Right lung (tissue), 5 donors: ENCODE measurements around the gene ZC3H12C. TPM values are rescaled to one million over a fixed set of nuclear protein-coding genes. Genes with fewer than 3 reads are reported as not detected.

Experiments used
- DNase-seq, 2 donors: peaks; one replicate each; pipeline ENCODE4 v3.0.0-alpha.2; 2013
- polyA plus RNA-seq, 5 donors: library from polyadenylated mRNA; unstranded; fragments of 120-200 nt; gene quantifications; one replicate each; pipeline versions ENCODE4 v1.2.1 to v1.2.3, GENCODE V29; 2013; ENCODE audit warnings: inconsistent platforms in 1 of 5, low replicate concordance in 1 of 5; ENCODE audit not compliant: insufficient read length in 5 of 5, insufficient read depth in 1 of 5

The ZC3H12C gene
- polyA plus RNA-seq, 5 donors, result 4.9 to 10.6 (median 10.0) TPM

DNA sequence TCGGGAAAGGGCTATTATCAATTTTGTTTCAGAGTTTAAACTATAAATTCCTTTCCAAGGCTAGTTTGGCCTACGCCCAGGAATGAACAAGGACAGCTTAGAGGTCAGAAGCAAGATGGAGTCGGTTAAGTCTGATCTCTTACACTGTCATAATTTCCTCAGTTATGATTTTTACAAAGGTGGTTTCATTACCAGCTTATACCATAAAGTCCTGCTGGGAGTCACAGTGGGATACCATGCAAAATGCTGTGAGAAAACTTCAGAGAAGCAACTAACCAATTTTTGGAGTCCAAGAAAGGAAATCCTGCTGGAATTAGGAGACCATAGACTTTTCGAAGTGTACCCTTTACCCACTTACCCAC lies 17.4 kb upstream of the ZC3H12C start:
- no peak for DNase-seq

DNA sequence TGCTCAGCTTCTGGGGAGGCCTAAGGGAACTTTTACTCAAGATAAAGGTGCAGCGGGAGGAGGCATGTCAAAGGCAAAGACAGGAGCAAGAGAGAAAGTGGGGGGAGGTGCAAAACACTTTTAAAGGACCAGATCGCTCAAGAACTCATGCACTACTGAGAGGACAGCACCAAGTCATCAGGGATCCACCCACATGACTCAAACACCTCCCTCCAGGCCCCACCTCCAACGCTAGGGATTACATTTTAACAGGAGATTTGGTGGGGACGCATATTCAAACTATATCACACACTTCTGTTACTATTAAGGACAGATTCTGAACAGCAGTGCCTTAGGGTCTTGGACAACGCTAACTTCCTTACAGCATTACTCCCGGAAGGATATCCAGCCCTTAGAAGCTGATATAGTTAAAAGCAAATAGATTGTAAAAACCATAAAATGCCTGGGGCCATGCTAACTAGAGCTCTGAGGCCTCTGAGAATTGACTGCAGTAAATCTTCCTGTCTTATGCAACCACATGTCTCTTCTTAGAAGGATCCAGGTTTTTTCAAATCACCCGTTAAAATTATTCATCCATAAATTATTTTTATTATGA lies 16.7 kb upstream of the ZC3H12C start:
- DNase-seq, result no peak

DNA sequence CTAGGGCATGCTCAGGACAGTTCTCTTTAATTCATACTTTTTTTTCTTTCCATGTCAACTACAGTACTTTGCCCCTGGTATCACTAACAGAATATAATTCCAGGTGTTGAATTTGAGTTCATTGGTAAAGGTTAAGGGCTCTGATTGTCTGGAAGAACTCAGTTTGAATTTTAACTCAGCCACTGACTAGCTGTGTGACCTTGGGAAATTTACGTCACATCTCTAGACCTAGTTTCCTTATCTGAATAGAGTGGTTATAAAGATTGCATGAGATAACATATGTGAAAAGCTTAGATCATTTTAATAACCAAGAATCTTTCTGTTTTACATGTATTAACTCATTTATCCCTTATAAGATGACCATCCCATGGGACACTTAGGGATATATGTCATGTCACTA lies 15.8 kb upstream of the ZC3H12C start:
- no peak for DNase-seq

DNA sequence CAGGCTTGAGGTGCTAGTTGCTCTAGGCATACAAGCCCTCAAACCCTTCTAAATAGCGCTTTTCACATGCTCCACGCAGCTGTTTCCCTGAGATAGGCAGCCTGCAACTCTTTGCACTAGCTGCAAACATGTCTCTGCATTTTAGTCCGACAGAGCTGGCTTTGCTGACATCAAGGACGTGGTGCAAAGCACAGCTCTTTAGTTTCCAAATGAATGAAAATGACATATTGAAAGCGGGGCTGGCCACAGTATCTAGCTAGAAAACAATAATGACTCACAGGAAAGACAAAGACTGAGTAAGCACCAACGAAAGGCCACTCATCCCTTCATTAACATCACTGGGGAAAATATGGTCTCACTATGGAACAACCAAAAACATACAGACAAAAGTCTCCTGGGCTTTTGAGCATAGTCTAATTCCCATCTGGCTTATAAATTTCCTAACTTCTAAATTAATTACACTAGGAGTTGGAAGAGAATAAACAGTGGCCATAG lies 15.3 kb upstream of the ZC3H12C start:
- DNase-seq, result no peak

DNA sequence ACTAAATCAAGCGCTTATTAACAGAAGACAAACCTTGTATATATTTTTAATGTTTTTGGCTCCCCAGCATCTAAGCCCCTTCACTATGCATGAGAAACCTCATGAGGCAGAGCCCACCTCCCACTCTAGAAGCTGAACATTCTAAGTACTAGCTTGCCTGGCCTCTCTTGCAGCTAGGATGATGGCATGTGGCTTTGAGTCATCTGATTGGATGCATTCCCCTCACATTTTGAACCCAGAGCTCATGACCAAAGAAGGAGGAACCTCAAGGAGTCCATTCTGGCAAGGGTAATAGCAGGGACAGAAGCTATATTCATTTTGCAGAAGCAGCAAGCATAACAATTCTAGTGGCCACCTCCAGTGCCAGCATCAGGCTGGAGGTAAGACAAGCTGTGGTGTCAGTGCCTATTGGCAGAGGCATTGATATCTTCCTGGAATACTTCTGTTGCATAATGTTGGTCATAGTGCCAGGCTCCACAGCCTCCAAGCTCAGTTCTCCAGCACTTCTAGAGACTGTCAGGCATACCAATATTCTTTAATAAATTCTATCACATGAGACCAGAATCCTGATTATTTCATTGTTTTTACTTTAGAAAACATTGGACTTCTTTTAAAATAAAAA lies 14.2 kb upstream of the ZC3H12C start:
- no peak for DNase-seq

DNA sequence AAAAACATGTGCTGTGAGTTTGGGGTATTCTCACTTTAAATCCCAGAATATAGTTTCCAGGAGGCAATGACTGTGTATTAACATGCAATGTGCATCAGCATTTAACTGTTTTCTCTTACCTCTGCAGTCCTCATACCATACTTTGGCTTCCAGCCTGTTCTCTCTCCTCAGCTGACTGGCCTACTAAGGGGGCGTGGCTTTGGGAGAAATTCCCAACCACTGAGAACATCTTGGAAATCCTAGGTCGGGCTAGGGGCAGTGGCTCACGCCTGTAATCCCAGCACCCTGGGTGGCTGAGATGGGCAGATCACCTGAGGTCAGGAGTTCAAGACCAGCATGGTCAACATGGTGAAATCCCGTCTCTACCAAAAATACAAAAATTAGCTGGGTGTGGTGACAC lies 13.5 kb upstream of the ZC3H12C start:
- no peak for DNase-seq

DNA sequence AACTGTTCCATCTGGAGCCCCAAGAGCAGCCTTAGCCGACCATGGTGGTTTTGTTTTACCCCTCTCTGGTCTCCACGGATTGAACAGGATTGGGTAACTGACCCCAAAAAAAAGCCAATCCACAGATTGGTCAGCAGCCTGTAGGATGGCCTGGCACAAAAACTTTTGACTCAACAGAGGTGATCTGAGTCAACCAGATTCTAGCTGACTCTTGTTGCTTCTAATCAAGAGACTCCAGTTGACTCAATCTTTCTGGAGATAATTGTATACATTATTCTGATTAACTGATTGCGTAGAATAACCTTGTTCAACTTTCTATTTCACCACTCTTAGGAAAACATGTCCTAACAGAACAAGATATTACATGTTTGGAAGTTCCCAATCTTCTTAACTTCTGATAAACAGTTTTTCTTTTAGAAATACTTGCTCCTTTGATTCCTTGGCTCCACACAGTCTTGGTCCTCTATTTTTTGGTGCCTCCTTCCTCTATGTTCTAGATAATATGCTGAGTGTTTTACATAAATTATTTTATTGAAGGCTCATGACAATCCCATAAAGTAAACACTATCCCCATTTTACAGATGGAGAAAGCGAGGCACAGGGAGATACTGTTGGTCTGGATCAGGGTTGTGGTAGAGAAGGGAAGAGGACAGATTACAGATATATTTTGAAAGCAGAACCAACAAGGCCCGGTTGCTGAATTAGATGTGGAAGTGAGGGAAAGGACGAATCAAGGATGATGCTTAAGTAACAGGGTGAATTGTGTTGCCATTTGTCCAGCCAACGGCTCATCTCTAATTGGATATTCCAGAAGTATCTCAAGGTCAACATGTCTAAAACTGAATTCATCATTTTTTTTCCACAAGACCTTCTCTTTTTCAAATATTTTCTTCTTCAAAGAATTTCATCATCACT lies 11.5 kb upstream of the ZC3H12C start:
- no peak for DNase-seq

DNA sequence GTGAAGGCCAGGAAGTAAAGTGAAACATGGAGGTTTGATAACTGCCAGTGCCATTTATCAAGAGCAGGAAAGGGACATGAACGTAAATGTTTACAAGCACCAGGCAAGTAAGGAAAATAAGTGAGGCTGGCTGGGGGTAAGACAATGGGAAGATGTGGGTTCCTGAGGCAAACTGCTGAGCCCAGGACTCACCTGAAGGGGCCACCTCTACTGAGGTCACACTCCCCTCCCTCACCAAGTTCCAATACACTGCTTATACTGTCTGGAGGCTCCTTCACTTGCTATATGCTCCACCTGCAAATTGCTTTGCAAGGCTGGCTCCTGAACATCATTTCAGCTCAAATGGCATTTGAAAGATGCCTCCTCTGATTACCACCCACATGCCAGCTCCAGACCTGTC lies 10.3 kb upstream of the ZC3H12C start:
- DNase-seq, result no peak

DNA sequence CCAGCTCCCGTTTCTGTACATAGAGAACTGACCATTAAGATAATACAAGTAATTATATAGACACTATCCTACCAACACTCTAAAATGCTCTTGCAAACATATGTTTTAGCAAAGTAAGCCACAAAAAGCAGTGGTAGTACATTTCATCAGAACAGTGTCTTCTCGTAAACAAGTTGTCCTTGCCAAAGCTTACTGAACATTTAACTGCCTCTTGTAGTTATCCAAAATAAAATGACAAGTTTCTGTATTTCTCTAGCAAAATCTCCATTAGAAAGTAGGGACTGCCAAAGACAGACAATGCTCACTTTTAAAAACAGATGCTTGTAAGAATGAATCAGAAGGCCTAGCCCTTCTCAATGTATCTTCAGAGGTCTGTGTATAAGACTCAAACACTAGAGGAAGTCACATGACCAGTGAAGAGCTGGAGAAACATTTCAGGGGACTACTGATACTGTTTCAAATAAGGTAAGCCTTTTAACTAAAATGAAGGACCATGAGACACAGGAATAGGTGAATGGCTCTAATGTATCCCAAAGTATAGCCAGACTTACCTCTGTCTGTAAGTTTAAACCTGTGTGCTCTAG lies 7.8 kb upstream of the ZC3H12C start:
- DNase-seq, result no peak

DNA sequence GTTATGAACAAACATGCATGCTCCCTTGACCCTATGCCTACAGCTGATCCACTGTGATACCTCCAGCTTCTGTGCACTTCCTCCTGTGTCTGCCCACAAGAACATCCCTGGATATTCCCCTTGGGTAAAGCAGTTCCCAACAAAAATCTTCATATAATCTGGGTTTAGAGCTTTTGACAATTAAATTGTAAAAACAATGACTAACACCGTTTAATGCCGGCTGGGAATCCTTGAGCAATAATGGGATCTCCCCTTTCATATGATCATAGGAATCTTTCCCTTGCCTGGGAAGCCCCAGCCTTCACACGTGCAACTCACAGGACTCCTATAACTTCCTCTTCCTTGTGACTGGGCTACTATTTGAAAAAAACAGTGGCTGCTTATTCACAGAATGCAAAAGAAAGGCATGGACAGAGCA lies 6.3 kb upstream of the ZC3H12C start:
- DNase-seq, result no peak

DNA sequence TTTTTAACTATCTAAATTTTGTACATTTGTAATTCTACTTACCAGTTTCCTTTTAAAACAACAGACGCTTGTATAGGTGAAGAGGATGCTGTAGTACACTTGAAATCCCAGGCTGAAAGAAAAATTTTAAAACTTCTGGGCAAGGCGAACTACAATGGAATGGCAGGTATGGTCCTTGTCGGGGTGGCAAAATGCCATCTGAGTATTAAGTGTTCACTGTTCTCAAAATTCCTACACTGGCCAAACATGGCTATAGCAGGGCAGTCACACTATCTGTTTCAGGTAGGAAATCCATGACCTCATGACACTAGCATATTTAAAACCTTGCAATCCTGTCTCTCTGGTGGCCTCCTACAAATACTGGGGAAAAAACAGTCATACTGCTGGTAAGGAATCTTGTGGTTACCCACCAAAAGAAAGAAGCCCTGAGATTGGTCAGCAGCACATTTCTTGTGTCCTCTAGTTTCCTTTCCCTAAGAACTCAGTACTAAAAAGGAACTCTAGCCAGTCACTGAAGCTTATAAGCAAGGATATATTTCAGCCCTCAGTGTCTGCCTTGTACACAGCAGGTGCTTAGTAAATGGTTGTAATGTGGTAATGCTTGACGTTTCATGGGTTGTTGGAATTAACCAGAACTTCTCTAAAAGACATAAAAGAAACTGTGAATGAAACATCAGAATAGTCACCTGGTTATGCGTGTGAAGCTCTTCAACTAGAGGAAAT lies 5.2 kb upstream of the ZC3H12C start:
- DNase-seq, result no peak

DNA sequence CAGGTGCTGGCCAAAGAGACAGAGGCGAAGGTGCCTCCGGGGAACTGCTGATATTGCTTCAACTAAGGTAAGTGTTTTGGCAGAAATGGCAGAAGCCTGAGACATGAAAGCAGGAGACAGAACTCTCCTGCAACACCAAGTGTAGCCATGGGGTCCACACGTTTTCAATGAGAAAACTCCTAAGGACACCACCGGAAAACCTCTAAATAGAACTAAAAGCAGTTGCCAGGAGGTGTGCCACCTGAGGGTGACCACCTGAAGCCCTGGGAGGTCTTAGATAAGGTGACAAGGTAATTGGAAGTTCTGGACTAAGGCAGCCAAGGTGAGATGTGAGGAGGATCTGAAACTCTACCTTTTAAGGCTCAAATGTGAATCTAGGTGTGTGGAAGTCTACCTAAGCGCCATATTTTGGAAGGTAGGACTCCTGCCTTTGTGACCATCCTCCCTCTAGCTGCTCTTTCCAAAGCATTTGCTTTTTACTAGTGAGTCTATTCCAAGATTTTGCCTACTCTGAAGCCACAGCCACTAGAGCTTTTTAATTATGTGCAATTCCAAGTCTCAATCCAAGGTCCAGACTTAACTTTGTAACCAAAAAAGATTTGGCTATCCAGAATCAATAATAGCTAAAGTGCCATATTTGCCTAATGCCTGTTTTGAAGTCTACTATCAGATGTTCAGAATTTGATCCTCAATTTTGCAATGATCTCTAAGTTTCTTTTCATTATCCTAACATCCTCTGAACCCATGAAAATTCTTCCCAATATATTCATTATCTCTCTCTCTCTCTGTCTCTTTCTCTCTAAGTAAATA lies 4.5 kb upstream of the ZC3H12C start:
- DNase-seq, result no peak

DNA sequence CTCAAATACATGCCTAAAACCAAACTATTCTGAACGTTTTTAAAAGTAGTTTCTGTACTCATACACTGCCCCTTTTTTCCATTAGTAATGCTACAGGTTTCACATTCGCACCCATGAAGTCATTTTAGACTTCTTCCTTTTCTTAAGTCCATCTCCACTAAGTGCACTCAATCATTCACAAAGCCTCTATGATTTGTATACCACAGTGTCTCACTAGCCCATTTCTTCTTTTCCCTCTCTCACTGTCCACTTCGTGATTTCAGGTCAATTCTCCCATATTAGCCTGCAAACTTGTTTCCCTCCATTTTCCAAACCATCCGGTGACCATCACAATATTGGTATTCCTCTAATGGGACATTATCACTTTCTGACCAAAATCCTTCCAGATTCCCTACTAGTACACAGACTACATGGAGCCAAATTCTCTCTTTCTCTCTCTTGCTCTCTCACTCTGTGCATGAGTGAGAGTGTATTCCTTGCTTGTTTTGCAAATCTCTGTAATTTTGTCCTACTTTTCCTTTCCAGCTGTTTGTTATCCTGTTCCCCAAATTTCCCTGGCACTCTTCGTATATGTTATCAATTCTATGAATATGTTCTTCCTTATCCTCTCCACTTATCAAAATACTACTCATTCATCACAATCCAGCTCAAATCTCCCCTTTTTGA lies 3.4 kb upstream of the ZC3H12C start:
- no peak for DNase-seq

DNA sequence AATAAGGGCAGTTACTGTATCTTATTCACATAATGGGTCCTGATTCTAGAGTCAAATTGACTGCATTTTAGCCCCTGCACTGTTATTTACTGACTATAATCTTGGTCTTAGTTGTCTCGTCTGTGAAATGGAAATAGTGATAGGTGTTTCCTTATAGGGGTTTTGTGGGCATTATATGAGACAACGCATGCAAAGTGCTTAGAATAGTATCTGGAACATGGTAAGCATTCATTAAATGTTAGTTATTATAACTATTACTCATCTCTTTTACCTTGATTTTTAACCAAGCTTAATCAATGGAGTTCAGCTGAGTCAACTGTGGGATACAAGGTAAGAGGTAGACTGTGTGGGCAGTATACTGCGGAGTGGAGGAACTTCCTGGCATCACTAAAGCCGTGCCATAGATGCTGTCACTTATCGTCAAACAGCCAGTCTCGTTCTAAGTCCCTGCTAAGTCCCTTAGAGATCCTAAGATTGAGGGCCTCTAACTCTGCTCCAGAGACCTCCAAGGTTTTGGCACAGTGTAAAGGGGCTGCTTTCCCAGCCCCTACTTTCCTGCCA lies 2.6 kb upstream of the ZC3H12C start:
- DNase-seq, result no peak

DNA sequence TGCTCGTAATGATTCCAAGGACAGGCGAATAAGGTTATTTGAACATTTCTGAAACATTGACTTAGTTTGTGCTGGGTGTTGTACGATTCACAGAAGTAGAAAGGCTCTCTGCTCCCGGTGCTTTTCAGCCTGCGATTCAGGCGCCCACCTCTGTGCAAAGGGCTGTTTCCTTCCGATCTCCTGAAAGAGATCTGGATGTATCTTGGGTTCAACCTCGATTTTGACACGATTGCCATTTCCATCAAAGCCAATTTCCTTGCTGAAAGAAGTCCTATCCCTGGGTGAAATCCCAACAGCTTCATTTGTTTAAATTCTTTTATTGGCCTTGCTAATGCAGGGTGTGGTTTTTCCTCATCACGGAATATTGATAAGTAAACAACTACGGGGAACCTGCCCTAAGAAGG lies 1.1 kb upstream of the ZC3H12C start:
- no peak for DNase-seq

DNA sequence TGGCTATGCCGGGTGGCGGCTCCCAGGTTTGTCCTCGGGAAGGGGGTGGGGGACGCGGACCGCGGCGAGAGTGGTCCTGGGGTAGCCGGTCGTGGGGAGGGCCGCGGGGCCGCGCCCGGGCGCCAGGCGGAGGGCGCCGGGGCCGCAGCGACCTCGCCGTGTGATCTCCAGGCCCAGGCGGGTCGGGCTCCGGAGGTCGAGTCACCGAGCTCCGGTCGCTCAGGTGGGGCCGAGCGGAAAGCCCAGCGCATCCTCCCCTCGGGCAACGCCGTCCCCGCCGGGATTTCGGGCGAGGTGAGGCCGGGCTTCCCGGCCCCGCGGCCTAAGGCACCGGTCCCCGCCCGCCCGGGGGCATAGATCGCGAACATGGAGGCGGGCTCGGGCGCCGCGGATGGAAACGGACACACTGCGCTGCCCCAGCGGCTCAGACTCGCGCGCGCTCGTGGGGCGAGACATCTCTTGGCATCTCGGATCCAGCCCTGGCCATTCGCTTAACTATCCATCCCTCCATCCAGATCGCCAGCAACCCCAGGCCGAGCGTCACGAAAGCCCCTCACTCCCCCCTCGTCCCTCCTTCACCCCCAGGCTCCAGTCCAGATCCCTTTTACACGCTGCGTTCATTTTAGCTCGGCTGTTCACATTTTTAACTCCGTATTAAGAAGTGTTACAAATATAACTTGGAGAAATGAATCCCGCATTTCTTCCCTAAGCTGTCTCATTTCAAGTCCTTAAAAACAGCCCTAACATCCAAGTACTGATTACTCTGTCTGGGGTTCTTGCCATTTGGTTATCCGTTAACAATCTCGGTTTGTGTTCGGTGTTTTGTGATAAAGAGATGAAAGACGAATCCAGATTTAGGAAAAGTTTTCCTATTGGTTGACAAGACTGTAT lies 460 bp downstream of the ZC3H12C start:
- DNase-seq, result peak; percentile 78 to 79

DNA sequence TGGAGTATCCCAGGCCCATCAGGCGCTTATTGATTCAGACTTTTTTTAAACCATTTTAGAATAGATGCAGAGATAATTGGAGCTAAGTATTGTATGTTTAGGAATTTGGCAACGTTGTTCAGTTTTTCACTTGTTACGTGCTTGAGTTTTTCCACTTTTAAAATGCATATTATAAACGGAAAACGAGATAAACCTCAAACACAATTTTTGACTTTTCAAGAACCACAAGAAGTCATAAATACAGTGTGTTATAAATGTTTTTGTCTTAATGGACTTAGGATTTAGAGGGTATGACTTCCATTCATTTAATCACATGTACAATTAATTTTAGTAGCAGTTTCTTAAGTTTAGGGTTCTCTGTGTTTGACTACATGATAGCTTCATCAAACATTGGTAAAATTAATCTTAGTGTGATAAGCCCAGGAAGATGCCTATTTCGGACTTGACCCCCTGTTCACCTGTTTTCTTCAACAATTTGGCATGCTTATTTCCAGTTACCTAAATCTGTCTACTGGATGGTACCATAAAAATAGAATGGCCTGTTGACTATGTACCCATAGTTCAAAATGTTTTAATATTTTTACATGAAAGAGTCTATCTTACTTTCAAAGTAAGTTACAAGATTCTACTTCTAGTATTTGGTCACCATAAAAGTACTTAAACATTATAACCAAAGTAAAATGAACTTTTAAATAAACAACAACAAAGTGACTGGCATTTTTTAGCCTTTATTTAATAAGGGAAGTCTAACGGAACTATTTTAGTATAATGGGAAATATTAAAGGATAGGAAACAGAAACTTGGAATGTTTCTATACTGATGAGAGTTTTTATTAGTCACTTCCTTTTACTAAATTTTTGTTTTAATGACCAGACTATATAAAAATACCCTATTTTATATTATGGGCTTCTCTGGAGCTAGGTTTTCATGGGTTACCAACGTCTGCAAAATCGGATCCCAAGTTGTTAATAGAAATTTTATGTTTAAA lies 1.4 kb downstream of the ZC3H12C start:
- DNase-seq, result no peak

DNA sequence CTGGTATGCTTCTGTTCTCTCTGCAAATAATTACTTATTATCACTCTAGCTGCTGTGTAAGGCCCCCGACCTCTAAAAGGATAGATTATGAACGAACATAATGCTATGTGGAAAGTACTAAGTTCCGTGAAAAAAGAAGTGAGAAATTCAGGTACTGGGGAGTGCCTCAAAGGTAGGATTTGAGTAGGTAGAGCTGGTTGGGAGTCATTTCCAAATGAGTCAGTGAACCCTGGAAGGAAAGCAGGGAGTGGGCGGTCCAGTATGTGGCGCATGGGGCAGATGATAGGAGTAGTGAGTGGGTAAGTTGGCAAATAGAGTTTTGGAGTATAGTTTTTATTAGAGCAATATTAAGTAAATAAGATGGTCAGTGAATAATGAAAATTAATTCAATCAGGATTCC lies 2.4 kb downstream of the ZC3H12C start:
- DNase-seq, result no peak
